Measurements from ENCODE around the gene GRM8. TPM values are rescaled to one million over a fixed set of nuclear protein-coding genes. Genes with fewer than 3 reads are reported as not detected.

Gene GRM8
- total RNA-seq, 4 donors from 2014 or later: 1.0 to 5.0 TPM; not detected in 2

- no peak overlapping the region for H3K4me3 ChIP-seq
- H3K9me3 ChIP-seq: no peaks in the 10 kb centered on the region
- no peak for DNase-seq
- no peak overlapping the region for H3K27ac ChIP-seq
- TF ChIP-seq CTCF (IDR thresholded peaks at IDR 0.05) (no peak), POLR2A (IDR thresholded peaks at IDR 0.05) (no peak)
- no peaks in the 10 kb centered on the region for H3K27me3 ChIP-seq
- no peaks in the 10 kb centered on the region for H3K36me3 ChIP-seq
- no peaks in the 10 kb centered on the region for H3K4me1 ChIP-seq
These were observed 765.9 kb downstream of the GRM8 start for GRCh38 chr7:126486806-126487205.

- no peak for DNase-seq
- H3K4me1 ChIP-seq: no peaks in the 10 kb centered on the region
- TF ChIP-seq POLR2A (IDR thresholded peaks at IDR 0.05): no peak
- no peak for TF ChIP-seq CTCF (IDR thresholded peaks at IDR 0.05)
- H3K9me3 ChIP-seq: no peaks in the 10 kb centered on the region
- H3K27me3 ChIP-seq: no peaks in the 10 kb centered on the region
- H3K36me3 ChIP-seq: no peaks in the 10 kb centered on the region
- H3K27ac ChIP-seq: no peak overlapping the region
- no peak overlapping the region for H3K4me3 ChIP-seq
These were observed 767.0 kb downstream of the GRM8 start for GRCh38 chr7:126485791-126486190.

DNA sequence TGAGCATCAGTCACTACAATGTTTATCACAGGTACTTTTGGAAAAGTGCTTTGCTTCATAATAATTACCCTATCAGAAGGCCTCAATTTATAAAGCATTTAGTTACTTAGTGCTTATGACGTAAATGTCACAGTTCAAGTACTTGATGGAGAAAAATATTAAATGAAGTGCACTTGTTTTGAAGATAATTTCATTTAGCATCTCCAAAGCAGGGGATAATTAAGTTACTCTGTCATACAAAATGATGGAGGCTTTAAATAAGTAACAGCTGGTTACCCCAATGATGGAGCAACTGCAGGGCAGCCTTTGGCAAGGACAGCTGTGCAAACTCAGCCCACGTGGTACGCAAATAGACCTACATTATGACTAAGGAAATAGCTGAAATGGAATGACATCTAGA lies 768.8 kb downstream of the GRM8 start:
- no peak for TF ChIP-seq POLR2A (IDR thresholded peaks at IDR 0.05)
- no peak for TF ChIP-seq CTCF (IDR thresholded peaks at IDR 0.05)
- Histone ChIP-seq H3K4me1 (no peaks in the 10 kb centered on the region), H3K27ac (no peak overlapping the region), H3K4me3 (no peak overlapping the region), H3K9me3 (no peaks in the 10 kb centered on the region), H3K36me3 (no peaks in the 10 kb centered on the region), H3K27me3 (no peaks in the 10 kb centered on the region)
- DNase-seq: no peak

- no peaks in the 10 kb centered on the region for H3K36me3 ChIP-seq
- H3K27me3 ChIP-seq: no peaks in the 10 kb centered on the region
- TF ChIP-seq POLR2A (IDR thresholded peaks at IDR 0.05) (no peak), CTCF (IDR thresholded peaks at IDR 0.05) (no peak)
- H3K9me3 ChIP-seq: peaks cover 0 to 10% (median 2%) of the 10 kb centered on the region in 4 donors
- no peaks in the 10 kb centered on the region for H3K4me1 ChIP-seq
- H3K27ac ChIP-seq: no peak overlapping the region
- DNase-seq: no peak
- H3K4me3 ChIP-seq: no peak overlapping the region
These were observed 779.9 kb downstream of the GRM8 start for GRCh38 chr7:126472825-126473224.

GRCh38 chr7:126462405-126462804 lies 790.3 kb downstream of the GRM8 start:
- no peak for DNase-seq
- Histone ChIP-seq H3K4me3 (no peak overlapping the region), H3K4me1 (no peaks in the 10 kb centered on the region), H3K9me3 (no peaks in the 10 kb centered on the region), H3K27me3 (no peaks in the 10 kb centered on the region), H3K36me3 (no peaks in the 10 kb centered on the region), H3K27ac (no peak overlapping the region)
- TF ChIP-seq CTCF (IDR thresholded peaks at IDR 0.05): no peak
- TF ChIP-seq POLR2A (IDR thresholded peaks at IDR 0.05): no peak

DNA sequence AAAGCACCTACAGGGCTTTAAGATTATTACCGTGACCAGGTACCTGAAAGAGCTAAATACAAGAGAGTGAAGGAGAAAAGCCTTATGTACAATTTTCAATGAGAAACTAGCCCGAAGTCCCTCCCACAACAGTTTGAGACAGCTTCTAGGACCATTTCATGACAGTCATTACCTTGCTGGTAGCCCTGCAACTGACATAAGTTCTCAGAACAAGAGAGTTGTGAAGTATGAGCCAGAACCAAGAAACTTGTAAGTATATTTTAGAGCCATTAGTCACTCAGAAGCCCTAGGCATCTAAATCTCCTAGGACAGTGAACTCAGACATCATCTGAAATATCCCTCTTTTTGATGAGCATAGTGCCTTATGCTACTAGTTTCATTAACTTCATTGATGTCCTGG lies 792.1 kb downstream of the GRM8 start:
- H3K4me1 ChIP-seq: no peaks in the 10 kb centered on the region
- DNase-seq: no peak
- H3K36me3 ChIP-seq: no peaks in the 10 kb centered on the region
- no peak overlapping the region for H3K27ac ChIP-seq
- no peaks in the 10 kb centered on the region for H3K27me3 ChIP-seq
- TF ChIP-seq CTCF (IDR thresholded peaks at IDR 0.05) (no peak), POLR2A (IDR thresholded peaks at IDR 0.05) (no peak)
- no peak overlapping the region for H3K4me3 ChIP-seq
- H3K9me3 ChIP-seq: no peaks in the 10 kb centered on the region
